ENCODE data around the gene RBM17. TPM values are rescaled to one million over a fixed set of nuclear protein-coding genes. Genes with fewer than 3 reads are reported as not detected.
"Not testable (repeated sequence)": the region's sequence is repeated elsewhere in the genome, so short reads cannot be mapped to it uniquely, and the experiment has no call there.

Gene RBM17
- total RNA-seq, 1 experiment from 2014 or later, result 129 TPM

GRCh38 chr10:6127461-6127860 lies 38.6 kb downstream of the RBM17 start:
- H3K27me3 ChIP-seq (ENCODE audit: insufficient read depth, low read length); H3K9ac ChIP-seq (ENCODE audit: low read length); POLR2A ChIA-PET; H3K27ac ChIP-seq (ENCODE audit: low read depth, low read length); intact Hi-C loops (cut with micrococcal nuclease); H3K4me3 ChIP-seq (replicated peaks in 1 of 2; ENCODE audit: low read depth in 1 of 2, low read length in 2 of 2); H3K9me3 ChIP-seq (ENCODE audit: control insufficient read depth in 1 of 2, insufficient read depth in 1 of 2, low read depth in 1 of 2, low read length in 2 of 2); H2AFZ ChIP-seq (ENCODE audit: low read depth, low read length, poor library complexity, severe bottlenecking); H3K4me1 ChIP-seq (ENCODE audit: control insufficient read depth in 1 of 2, insufficient read depth in 2 of 2, low read length in 2 of 2); H3K79me2 ChIP-seq (ENCODE audit: insufficient read depth, low read length); RAD21 ChIA-PET (ENCODE audit: low non-redundant PET in 1 of 2, low total read pairs in 2 of 2, uncharacterized antibody in 2 of 2, unreplicated experiment in 2 of 2); CTCF ChIA-PET; H3K36me3 ChIP-seq (ENCODE audit: control insufficient read depth in 1 of 2, insufficient read depth in 2 of 2, low read length in 2 of 2); H4K20me1 ChIP-seq (ENCODE audit: insufficient read depth); H3K9me2 ChIP-seq (ENCODE audit: insufficient read depth); H3K4me2 ChIP-seq (ENCODE audit: low read length); ATAC-seq; BruUV-seq (replicated peaks); DNase-seq (ENCODE audit: low read depth, low spot score): not testable (repeated sequence)

GRCh38 chr10:6128087-6128486 lies 39.3 kb downstream of the RBM17 start:
- Histone ChIP-seq H3K27ac (ENCODE audit: low read depth, low read length) (no peak overlapping the region), H3K79me2 (ENCODE audit: insufficient read depth, low read length) (no peaks in the 10 kb centered on the region), H3K4me1 (ENCODE audit: control insufficient read depth in 1 of 2, insufficient read depth in 2 of 2, low read length in 2 of 2) (no peaks in the 10 kb centered on the region; a peak in 1 of 4 replicates), H2AFZ (ENCODE audit: low read depth, low read length, poor library complexity, severe bottlenecking) (no peak overlapping the region), H4K20me1 (ENCODE audit: insufficient read depth) (no peaks in the 10 kb centered on the region), H3K9me3 (ENCODE audit: control insufficient read depth in 1 of 2, insufficient read depth in 1 of 2, low read depth in 1 of 2, low read length in 2 of 2) (no peaks in the 10 kb centered on the region), H3K9ac (ENCODE audit: low read length) (no peak overlapping the region), H3K36me3 (ENCODE audit: control insufficient read depth in 1 of 2, insufficient read depth in 2 of 2, low read length in 2 of 2) (no peaks in the 10 kb centered on the region), H3K4me2 (ENCODE audit: low read length) (no peak overlapping the region), H3K27me3 (ENCODE audit: insufficient read depth, low read length) (no peaks in the 10 kb centered on the region; the same call in 1 of the 2 replicates), H3K9me2 (ENCODE audit: insufficient read depth) (no peaks in the 10 kb centered on the region), H3K4me3 (replicated peaks in 1 of 2; ENCODE audit: low read depth in 1 of 2, low read length in 2 of 2) (no peak overlapping the region)
- DNase-seq (ENCODE audit: low read depth, low spot score) (no peak), ATAC-seq (no peak)
- TF ChIP-seq JUND (IDR thresholded peaks at IDR 0.05) (no peak), MAX (IDR thresholded peaks at IDR 0.05) (no peak), FOSL1 (IDR thresholded peaks at IDR 0.05; ENCODE audit: low read depth) (no peak), ELF1 (IDR thresholded peaks at IDR 0.05; ENCODE audit: borderline replicate concordance, low read depth) (no peak), EZH2 (IDR thresholded peaks at IDR 0.05) (no peak), EGR1 (IDR thresholded peaks at IDR 0.05; ENCODE audit: low read depth) (no peak), RAD21 (IDR thresholded peaks at IDR 0.05; ENCODE audit: low read depth) (no peak), ZFX (IDR thresholded peaks at IDR 0.05) (no peak), ZNF274 (IDR thresholded peaks at IDR 0.05; ENCODE audit: low read depth, low read length) (no peak), POLR2AphosphoS5 (IDR thresholded peaks at IDR 0.05; ENCODE audit: low read depth, low read length) (no peak)
- ChIA-PET POLR2A (no interaction called here), RAD21 (ENCODE audit: low non-redundant PET in 1 of 2, low total read pairs in 2 of 2, uncharacterized antibody in 2 of 2, unreplicated experiment in 2 of 2) (no interaction called here), CTCF (no interaction called here)
- intact Hi-C loops (cut with micrococcal nuclease), result no loop called here
- BruUV-seq (replicated peaks), result no TSS peak

Measured in HCT116 (cell line).